Left ventricle myocardium inferior (tissue), 1 donor: Measurements from ENCODE around the gene PCDHB14. TPM values are rescaled to one million over a fixed set of nuclear protein-coding genes. Genes with fewer than 3 reads are reported as not detected.
"Not testable (repeated sequence)": the region's sequence is repeated elsewhere in the genome, so short reads cannot be mapped to it uniquely, and the experiment has no call there.

Experiments
- DNase-seq: peaks from one replicate; pipeline ENCODE4 v3.0.0-alpha.2; 2020
- H3K27ac ChIP-seq: fragments of 200-600 bp; replicated peaks from 2 replicates; pipeline ENCODE4 v1.8.0; 2021
- H3K27me3 ChIP-seq: fragments of 200-600 bp; 2 replicates; pipeline ENCODE4 v1.8.0; 2021; ENCODE audit warnings: low read depth
- H3K36me3 ChIP-seq: fragments of 200-600 bp; 2 replicates; pipeline ENCODE4 v1.8.0; 2021
- H3K4me1 ChIP-seq: fragments of 200-600 bp; 2 replicates; pipeline ENCODE4 v1.8.0; 2021
- H3K4me3 ChIP-seq: fragments of 200-600 bp; 2 replicates; pipeline ENCODE4 v1.8.0; 2021; ENCODE audit warnings: mild to moderate bottlenecking, moderate library complexity
- H3K9me3 ChIP-seq: fragments of 200-600 bp; replicated peaks from 2 replicates; pipeline ENCODE4 v1.8.0; 2021
- intact Hi-C: fragments of 100-400 bp; cut with micrococcal nuclease; formaldehyde crosslinking; loops from one replicate; pipeline ENCODE4 v1.11.0; 2022
- long read RNA-seq: library from polyadenylated mRNA; unstranded; transcript quantifications from one replicate; pipeline ENCODE4 v2.0.0, GENCODE V29; 2021
- total RNA-seq: library from RNA; stranded (reverse); fragmentation: NEBNext Ultra II Directional; extraction: Animal tissue kit (Norgen Biotek cat#: 25700); gene quantifications from one replicate; pipeline ENCODE4 v1.2.1, GENCODE V29; 2021
- TF ChIP-seq, protein P1 (sequence below): fragments of 200-600 bp; IDR thresholded peaks from 2 replicates; pipeline ENCODE4 v1.8.0; 2021; ENCODE audit warnings: antibody characterized with exemption, mild to moderate bottlenecking, borderline replicate concordance
- donor health status: DM: no; HTN: yes; CAD: no; lungs with severe emphysema.

Gene PCDHB14
- total RNA-seq: 1.9 TPM
- long read RNA-seq, full-length matches to known transcripts: 1 of 1 reads
- long read RNA-seq, partial matches to known transcripts: 0 of 1 reads
- long read RNA-seq, other reads (novel, unspliced or antisense): 0 of 1 reads

DNA sequence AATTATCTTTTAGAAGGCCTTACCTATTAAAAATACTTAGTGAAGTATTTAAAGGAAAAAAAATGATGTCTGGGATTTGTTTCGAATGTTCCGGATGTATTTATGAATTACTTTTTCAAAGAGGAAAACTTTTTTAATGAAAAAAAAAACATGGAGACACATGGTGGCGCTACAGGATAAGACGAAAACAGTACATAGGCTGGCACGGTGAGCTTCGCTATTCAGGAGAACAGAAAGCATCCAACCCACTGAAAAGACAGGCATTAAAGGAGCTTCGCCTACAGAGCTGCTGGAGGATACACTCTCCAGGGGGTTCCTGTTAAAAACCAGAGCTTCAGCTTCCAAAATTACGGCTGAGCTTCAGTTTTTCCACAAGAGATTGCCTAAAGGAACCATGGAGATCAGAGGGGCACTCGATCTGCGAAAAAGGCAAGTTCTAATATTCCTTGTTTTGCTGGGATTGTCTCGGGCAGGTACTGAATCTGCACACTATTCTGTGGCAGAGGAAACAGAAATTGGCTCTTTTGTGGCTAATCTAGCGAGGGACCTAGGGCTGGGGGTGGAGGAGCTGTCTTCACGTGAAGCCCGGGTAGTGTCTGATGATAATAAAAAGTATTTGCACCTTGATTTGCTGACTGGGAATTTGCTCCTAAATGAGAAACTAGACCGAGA, at the start of gene PCDHB14:
Gene PCDHB14 (plus strand): TSS at position 232 of the 672 bp plus-strand sequence. CDS start 163 bp downstream, at position 395.
- intact Hi-C loops: no loop called here
- H3K4me3 ChIP-seq: peak within 1 kb of the TSS; percentile 47

GRCh38 chr5:141174291-141175104, 48.6 kb upstream of the PCDHB14 start:
- H3K9me3 ChIP-seq: peaks cover 72% of the 10 kb centered on the region
- H3K4me1 ChIP-seq, H3K4me3 ChIP-seq, DNase-seq, intact Hi-C loops, H3K36me3 ChIP-seq, H3K27ac ChIP-seq: not testable (repeated sequence)
- peaks cover 77% of the 10 kb centered on the region for H3K27me3 ChIP-seq

More for the DNA sequence above, at the start of gene PCDHB14:
- Histone ChIP-seq H3K27ac (no peak within 1 kb of the TSS), H3K4me1 (no peaks in the 10 kb centered on the region), H3K9me3 (peaks cover 99% of the 10 kb centered on the region), H3K27me3 (no peaks in the 10 kb centered on the region), H3K36me3 (peaks cover 38% of the 10 kb centered on the region)
- no peak for DNase-seq
- TF ChIP-seq, protein P1, sequence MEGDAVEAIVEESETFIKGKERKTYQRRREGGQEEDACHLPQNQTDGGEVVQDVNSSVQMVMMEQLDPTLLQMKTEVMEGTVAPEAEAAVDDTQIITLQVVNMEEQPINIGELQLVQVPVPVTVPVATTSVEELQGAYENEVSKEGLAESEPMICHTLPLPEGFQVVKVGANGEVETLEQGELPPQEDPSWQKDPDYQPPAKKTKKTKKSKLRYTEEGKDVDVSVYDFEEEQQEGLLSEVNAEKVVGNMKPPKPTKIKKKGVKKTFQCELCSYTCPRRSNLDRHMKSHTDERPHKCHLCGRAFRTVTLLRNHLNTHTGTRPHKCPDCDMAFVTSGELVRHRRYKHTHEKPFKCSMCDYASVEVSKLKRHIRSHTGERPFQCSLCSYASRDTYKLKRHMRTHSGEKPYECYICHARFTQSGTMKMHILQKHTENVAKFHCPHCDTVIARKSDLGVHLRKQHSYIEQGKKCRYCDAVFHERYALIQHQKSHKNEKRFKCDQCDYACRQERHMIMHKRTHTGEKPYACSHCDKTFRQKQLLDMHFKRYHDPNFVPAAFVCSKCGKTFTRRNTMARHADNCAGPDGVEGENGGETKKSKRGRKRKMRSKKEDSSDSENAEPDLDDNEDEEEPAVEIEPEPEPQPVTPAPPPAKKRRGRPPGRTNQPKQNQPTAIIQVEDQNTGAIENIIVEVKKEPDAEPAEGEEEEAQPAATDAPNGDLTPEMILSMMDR: no peak

- H3K4me3 ChIP-seq: no peak overlapping the region
- peaks cover 78% of the 10 kb centered on the region for H3K27me3 ChIP-seq
- intact Hi-C loops: no loop called here
- no peaks in the 10 kb centered on the region for H3K4me1 ChIP-seq
- peaks cover 85% of the 10 kb centered on the region for H3K9me3 ChIP-seq
- H3K27ac ChIP-seq: no peak overlapping the region
- TF ChIP-seq, protein P1: no peak
- no peak for DNase-seq
- peaks cover 8% of the 10 kb centered on the region for H3K36me3 ChIP-seq
These were observed 47.2 kb upstream of the PCDHB14 start for GRCh38 chr5:141175933-141176332.

DNA sequence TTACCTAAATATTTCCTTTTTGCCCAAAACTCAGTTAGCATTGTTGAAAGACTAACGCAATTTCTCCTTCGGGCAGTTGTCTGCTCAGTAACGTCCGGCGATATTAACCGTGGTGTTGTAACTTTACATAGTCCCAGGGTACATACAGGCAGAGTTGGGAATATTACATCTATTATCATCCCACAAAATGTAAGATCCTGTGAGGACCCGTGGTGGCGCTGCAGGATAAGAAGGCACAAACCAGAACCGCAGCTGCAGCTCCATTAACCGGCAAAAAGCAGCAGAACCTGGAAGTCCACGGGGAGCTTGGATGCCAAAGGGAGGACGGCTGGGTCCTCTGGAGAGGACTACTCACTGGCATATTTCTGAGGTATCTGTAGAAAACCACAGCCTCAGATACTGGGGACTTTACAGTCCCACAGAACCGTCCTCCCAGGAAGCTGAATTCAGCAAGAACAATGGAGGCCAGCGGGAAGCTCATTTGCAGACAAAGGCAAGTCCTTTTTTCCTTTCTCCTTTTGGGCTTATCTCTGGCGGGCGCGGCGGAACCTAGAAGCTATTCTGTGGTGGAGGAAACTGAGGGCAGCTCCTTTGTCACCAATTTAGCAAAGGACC, 45.5 kb upstream of the PCDHB14 start, which contains the start of gene PCDHB8:
Gene PCDHB8 (plus strand): TSS at position 214 of the 615 bp plus-strand sequence. CDS start 245 bp downstream, at position 459.
- H3K4me1 ChIP-seq, H3K36me3 ChIP-seq, DNase-seq, intact Hi-C loops, H3K27ac ChIP-seq: not testable (repeated sequence)
- H3K27me3 ChIP-seq: peaks cover 77% of the 10 kb centered on the region
- H3K9me3 ChIP-seq: peaks cover 91% of the 10 kb centered on the region
- TF ChIP-seq, protein P1: peak; percentile 51
- H3K4me3 ChIP-seq: peak within 1 kb of the TSS; percentile 51

DNA sequence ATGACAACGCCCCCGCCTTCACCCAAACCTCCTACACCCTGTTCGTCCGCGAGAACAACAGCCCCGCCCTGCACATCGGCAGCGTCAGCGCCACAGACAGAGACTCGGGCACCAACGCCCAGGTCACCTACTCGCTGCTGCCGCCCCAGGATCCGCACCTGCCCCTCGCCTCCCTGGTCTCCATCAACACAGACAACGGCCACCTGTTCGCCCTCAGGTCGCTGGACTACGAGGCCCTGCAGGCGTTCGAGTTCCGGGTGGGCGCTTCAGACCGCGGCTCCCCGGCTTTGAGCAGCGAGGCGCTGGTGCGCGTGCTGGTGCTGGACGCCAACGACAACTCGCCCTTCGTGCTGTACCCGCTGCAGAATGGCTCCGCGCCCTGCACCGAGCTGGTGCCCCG, 43.8 kb upstream of the PCDHB14 start:
- DNase-seq, intact Hi-C loops, H3K4me1 ChIP-seq, H3K27ac ChIP-seq, H3K4me3 ChIP-seq: not testable (repeated sequence)
- Histone ChIP-seq H3K27me3 (peaks cover 67% of the 10 kb centered on the region), H3K9me3 (peaks cover 89% of the 10 kb centered on the region), H3K36me3 (peaks cover 13% of the 10 kb centered on the region)

DNA sequence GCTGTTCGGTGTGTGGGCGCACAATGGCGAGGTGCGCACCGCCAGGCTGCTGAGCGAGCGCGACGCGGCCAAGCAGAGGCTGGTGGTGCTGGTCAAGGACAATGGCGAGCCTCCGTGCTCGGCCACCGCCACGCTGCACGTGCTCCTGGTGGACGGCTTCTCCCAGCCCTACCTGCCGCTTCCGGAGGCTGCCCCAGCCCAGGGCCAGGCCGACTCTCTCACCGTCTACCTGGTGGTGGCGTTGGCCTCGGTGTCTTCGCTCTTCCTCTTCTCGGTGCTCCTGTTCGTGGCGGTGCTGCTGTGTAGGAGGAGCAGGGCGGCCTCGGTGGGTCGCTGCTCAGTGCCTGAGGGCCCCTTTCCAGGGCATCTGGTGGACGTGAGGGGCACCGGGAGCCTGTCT, 43.3 kb upstream of the PCDHB14 start:
- Histone ChIP-seq H3K9me3 (peaks cover 89% of the 10 kb centered on the region), H3K36me3 (peaks cover 12% of the 10 kb centered on the region), H3K27me3 (peaks cover 67% of the 10 kb centered on the region)
- intact Hi-C loops, H3K4me3 ChIP-seq, H3K4me1 ChIP-seq, DNase-seq, H3K27ac ChIP-seq: not testable (repeated sequence)
